Posterior vena cava (tissue), 2 donors: Measurements from ENCODE around the gene CEACAM18. TPM values are rescaled to one million over a fixed set of nuclear protein-coding genes. Genes with fewer than 3 reads are reported as not detected.
"Not testable (repeated sequence)": the region's sequence is repeated elsewhere in the genome, so short reads cannot be mapped to it uniquely, and the experiment has no call there.

ENCODE experiments used
- DNase-seq: peaks from one replicate; pipeline ENCODE4 v3.0.0-alpha.2; 2020; ENCODE audit warnings: low spot score
- intact Hi-C, 2 donors: fragments of 100-400 bp; cut with DNase I; formaldehyde crosslinking; loops; one replicate each; pipeline versions ENCODE4 v1.14.1 to v1.14.2; 2022 to 2023
- total RNA-seq, 2 donors: library from RNA; stranded (reverse); fragmentation: NEBNext Ultra II Directional; extraction: Animal tissue kit (Norgen Biotek cat#: 25700); gene quantifications; one replicate each; pipeline ENCODE4 v1.2.1, GENCODE V29; 2021
- donor health status: DM: yes; HTN: yes; CAD: no.
- donor health status: DM: yes; HTN: yes; CAD: no.

CEACAM18 gene
- total RNA-seq, 2 donors from 2014 or later = not detected

GRCh38 chr19:51479531-51480331 is 1.4 kb downstream of the CEACAM18 start:
- intact Hi-C loops = loop anchor here in 1 of 2 donors (10.0 kb wide), 1 partner anchor 295 kb away; no protein-coding TSS in a partner anchor

GRCh38 chr19:51480590-51480989 is 2.3 kb downstream of the CEACAM18 start:
- intact Hi-C loops = no loop called here
- no peak for DNase-seq

More at GRCh38 chr19:51479531-51480331, 1.4 kb downstream of the CEACAM18 start:
- DNase-seq = no peak

GRCh38 chr19:51485960-51486660 is 7.8 kb downstream of the CEACAM18 start:
- DNase-seq = no peak
- intact Hi-C loops = no loop called here

GRCh38 chr19:51488491-51488890 is 10.2 kb downstream of the CEACAM18 start:
- intact Hi-C loops = no loop called here
- DNase-seq = no peak

- DNase-seq = no peak
- intact Hi-C loops = no loop called here
These were observed 10.8 kb downstream of the CEACAM18 start for GRCh38 chr19:51489113-51489512.

GRCh38 chr19:51490676-51491075 is 12.3 kb downstream of the CEACAM18 start:
- no peak for DNase-seq
- intact Hi-C loops = no loop called here

- DNase-seq = no peak
- intact Hi-C loops = no loop called here
These were observed 13.2 kb downstream of the CEACAM18 start for GRCh38 chr19:51491586-51491985.

- intact Hi-C loops = no loop called here
- no peak for DNase-seq
These were observed 15.4 kb downstream of the CEACAM18 start for GRCh38 chr19:51493776-51494175.

GRCh38 chr19:51497666-51498065 is 19.3 kb downstream of the CEACAM18 start:
- intact Hi-C loops = no loop called here
- no peak for DNase-seq

- intact Hi-C loops, DNase-seq: not testable (repeated sequence)
These were observed 22.6 kb downstream of the CEACAM18 start for GRCh38 chr19:51500931-51501330.

GRCh38 chr19:51501594-51502263 is 23.4 kb downstream of the CEACAM18 start, which contains the start of gene SIGLEC12:
Gene SIGLEC12 (minus strand): TSS chr19:51501800. CDS start chr19:51501733, 67 bp downstream.
- no peak for DNase-seq

GRCh38 chr19:51503286-51503817 is 25.0 kb downstream of the CEACAM18 start:
- intact Hi-C loops = no loop called here

More at GRCh38 chr19:51501594-51502263, 23.4 kb downstream of the CEACAM18 start, which contains the start of gene SIGLEC12:
- intact Hi-C loops = no loop called here

GRCh38 chr19:51503896-51504295 is 25.6 kb downstream of the CEACAM18 start:
- no peak for DNase-seq
- intact Hi-C loops = no loop called here

More at GRCh38 chr19:51503286-51503817, 25.0 kb downstream of the CEACAM18 start:
- no peak for DNase-seq

GRCh38 chr19:51505904-51506303 is 27.6 kb downstream of the CEACAM18 start:
- intact Hi-C loops = no loop called here
- no peak for DNase-seq

- DNase-seq = no peak
- intact Hi-C loops = no loop called here
These were observed 28.9 kb downstream of the CEACAM18 start for GRCh38 chr19:51507192-51507591.

- intact Hi-C loops = no loop called here
- no peak for DNase-seq
These were observed 29.3 kb downstream of the CEACAM18 start for GRCh38 chr19:51507640-51508058.

GRCh38 chr19:51508059-51508733 is 29.9 kb downstream of the CEACAM18 start:
- intact Hi-C loops = no loop called here
- no peak for DNase-seq

- no peak for DNase-seq
- intact Hi-C loops = no loop called here
These were observed 31.7 kb downstream of the CEACAM18 start for GRCh38 chr19:51509823-51510660.
